GM12878 (cell line): ENCODE data around the gene CLEC4E. TPM values are rescaled to one million over a fixed set of nuclear protein-coding genes. Genes with fewer than 3 reads are reported as not detected.
A peak's percentile ranks its signal among the peaks of the same experiment; 100 is the strongest.

Experiments used
- ATAC-seq: fragments of 200-7000 bp; cut with Tn5 transposase; 3 replicates; pipeline ENCODE4 v1.9.1; 2020; ENCODE audit warnings: mild to moderate bottlenecking, moderate library complexity
- BruUV-seq: library from RNA; stranded (reverse); fragments of 400-500 nt; replicated peaks from 2 replicates; lab custom pipeline; 2021; lab: Mats Ljungman, UMichigan
- CTCF ChIA-PET: fragments of 300-600 bp; sonication (Branson Sonifier 250); formaldehyde crosslinking; extraction: SDS; loops from one replicate; lab custom pipeline; 2021; ENCODE audit warnings: inconsistent platforms; lab: Yijun Ruan, JAX
- POLR2A ChIA-PET: fragments of 350-600 bp; formaldehyde crosslinking; extraction: SDS; loops from one replicate; lab custom pipeline; 2021; ENCODE audit warnings: inconsistent platforms; lab: Charles Lee
- RAD21 ChIA-PET: fragments of 300-600 bp; sonication (Branson Sonifier 250); formaldehyde crosslinking; loops from one replicate; lab custom pipeline; 2023; ENCODE audit warnings: antibody characterized with exemption; ENCODE audit not compliant: unreplicated experiment; lab: Charles Lee
- SMC1A ChIA-PET: fragments of 300-600 bp; sonication (Branson Sonifier 250); formaldehyde crosslinking; loops from one replicate; lab custom pipeline; 2023; ENCODE audit not compliant: unreplicated experiment, uncharacterized antibody; lab: Charles Lee
- DNase-seq: peaks from one replicate; pipeline ENCODE4 v3.0.0-alpha.2; 2011; ENCODE audit warnings: low read depth, low spot score
- FAIRE-seq: peaks from 3 replicates; lab custom pipeline; 2011; peaks lifted over from hg19 to GRCh38; lab: Jason Lieb, UNC
- H2AFZ ChIP-seq: 2 replicates; pipeline ENCODE4 v1.6.0; 2011; ENCODE audit warnings: low read depth, low read length, control low read depth; ENCODE audit not compliant: control insufficient read depth
- H3K27ac ChIP-seq: 2 replicates; pipeline ENCODE4 v1.5.1; 2011; ENCODE audit warnings: control low read depth; ENCODE audit not compliant: control insufficient read depth, insufficient read depth
- H3K27me3 ChIP-seq, 2 experiments: replicated peaks in 1 of 2; 2 replicates each; pipeline versions ENCODE4 v1.6.0 to v1.6.1; 2011; ENCODE audit warnings: low read length in 1 of 2; ENCODE audit not compliant: control insufficient read depth in 2 of 2, insufficient read depth in 2 of 2
- H3K36me3 ChIP-seq, 2 experiments: 2 replicates each; pipeline ENCODE4 v1.5.1; 2011; ENCODE audit warnings: low read length in 1 of 2; ENCODE audit not compliant: control insufficient read depth in 2 of 2, insufficient read depth in 2 of 2
- H3K4me1 ChIP-seq: 2 replicates; pipeline ENCODE4 v1.6.1; 2011; ENCODE audit warnings: mild to moderate bottlenecking, low read length, moderate library complexity, mixed read lengths; ENCODE audit not compliant: control insufficient read depth, insufficient read depth
- H3K4me2 ChIP-seq: 2 replicates; pipeline ENCODE4 v1.6.0; 2011; ENCODE audit warnings: control low read depth; ENCODE audit not compliant: control insufficient read depth, insufficient read depth
- H3K4me3 ChIP-seq: fragments of 200-600 bp; sonication (generic); 2 replicates; pipeline ENCODE4 v1.5.1; 2016
- H3K79me2 ChIP-seq: 2 replicates; pipeline ENCODE4 v1.6.0; 2011; ENCODE audit warnings: low read length; ENCODE audit not compliant: control insufficient read depth, insufficient read depth
- H3K9ac ChIP-seq: 2 replicates; pipeline ENCODE4 v1.8.0; 2011; ENCODE audit warnings: low read length, control low read depth, mixed read lengths; ENCODE audit not compliant: control insufficient read depth, insufficient read depth
- H3K9me3 ChIP-seq: replicated peaks from 3 replicates; pipeline ENCODE4 v1.5.1; 2011; ENCODE audit warnings: mild to moderate bottlenecking, low read length; ENCODE audit not compliant: control insufficient read depth, insufficient read depth
- H4K20me1 ChIP-seq: 2 replicates; pipeline ENCODE4 v1.6.0; 2011; ENCODE audit not compliant: control insufficient read depth, insufficient read depth
- ATF7 ChIP-seq: fragments of 450-650 bp; IDR thresholded peaks from 2 replicates; pipeline ENCODE4 v1.6.1; 2016; ENCODE audit warnings: low read depth, mild to moderate bottlenecking
- CTCF ChIP-seq, 3 experiments: IDR thresholded peaks in 2 of 3; conservative IDR thresholded peaks in 1 of 3; 2 replicates each; pipeline ENCODE4 v1.5.1; 2011; ENCODE audit warnings: low read depth in 3 of 3, low read length in 3 of 3, mild to moderate bottlenecking in 3 of 3, control low read depth in 2 of 3, moderate library complexity in 2 of 3, inconsistent platforms in 1 of 3, mixed read lengths in 1 of 3; ENCODE audit not compliant: control insufficient read depth in 2 of 3, insufficient read depth in 1 of 3; ENCODE audit errors: extremely low read depth in 1 of 3
- DPF2 ChIP-seq: fragments of 450-650 bp; IDR thresholded peaks from 2 replicates; pipeline ENCODE4 v1.6.1; 2017; ENCODE audit warnings: mild to moderate bottlenecking
- FOXM1 ChIP-seq: IDR thresholded peaks from 2 replicates; pipeline ENCODE4 v1.6.1; 2012; ENCODE audit warnings: low read depth, mild to moderate bottlenecking, inconsistent platforms, low read length, moderate library complexity
- IRF4 ChIP-seq: IDR thresholded peaks from 2 replicates; pipeline ENCODE4 v1.6.1; 2011; ENCODE audit warnings: low read depth, low read length
- MYB ChIP-seq: fragments of 150-350 bp; IDR thresholded peaks from 2 replicates; pipeline ENCODE4 v1.6.1; 2014; ENCODE audit warnings: mild to moderate bottlenecking, low read depth, low read length, borderline replicate concordance
- RAD21 ChIP-seq: IDR thresholded peaks from 2 replicates; pipeline ENCODE4 v1.6.1; 2011; ENCODE audit warnings: mild to moderate bottlenecking, low read depth, low read length, moderate library complexity; ENCODE audit not compliant: insufficient read depth
- RCOR1 ChIP-seq: conservative IDR thresholded peaks from 2 replicates; pipeline ENCODE4 v1.6.1; 2012; ENCODE audit warnings: low read depth, low read length, improper control_type of control experiment
- SMARCA5 ChIP-seq: fragments of 450-650 bp; IDR thresholded peaks from 2 replicates; pipeline ENCODE4 v1.6.1; 2017; ENCODE audit warnings: mild to moderate bottlenecking
- SMC3 ChIP-seq: IDR thresholded peaks from 2 replicates; pipeline ENCODE4 v1.6.1; 2011; ENCODE audit warnings: low read length, improper control_type of control experiment, borderline replicate concordance
- YY1 ChIP-seq: IDR thresholded peaks from 2 replicates; pipeline ENCODE4 v1.6.1; 2011; ENCODE audit warnings: low read depth, mild to moderate bottlenecking, low read length
- ZNF687 ChIP-seq: fragments of 450-650 bp; IDR thresholded peaks from 2 replicates; pipeline ENCODE4 v1.6.1; 2017; ENCODE audit warnings: mild to moderate bottlenecking, moderate library complexity
- WGBS: methylation state at CpG from one replicate; pipeline ENCODE4 v1.1.6; 2016; ENCODE audit warnings: low lambda C conversion rate; ENCODE audit not compliant: insufficient replicate concordance, insufficient coverage; ENCODE audit errors: missing lambda C conversion rate; 5-methylcytosine and 5-hydroxymethylcytosine counted together
- in situ Hi-C: fragments of 300-500 bp; cut with MboI; formaldehyde crosslinking; loops from 9 replicates; pipeline ENCODE4 v1.14.3; 2018; ENCODE audit warnings: mixed read lengths
- intact Hi-C: fragments of 100-400 bp; cut with micrococcal nuclease; formaldehyde crosslinking; loops from one replicate; pipeline ENCODE4 v1.14.2; 2022; ENCODE audit not compliant: unreplicated experiment
- polyA plus RNA-seq, 11 experiments: library from polyadenylated mRNA; depleted of rRNA in 4 of 11; unstranded in 6 of 11; stranded (reverse) in 5 of 11; fragments of >200 nt; fragmentation: Nextera tagmentation in 4 of 11; fragmentation: Illumina TruSeq in 1 of 11; extraction: Ambion mirVana in 4 of 11; extraction: Trizol in 1 of 11; gene quantifications; 1 replicate in 1 of 11; 2 replicates in 10 of 11; pipeline versions ENCODE4 v1.2.1 to v1.2.3, GENCODE V29; 2011 to 2016; ENCODE audit warnings: inconsistent platforms in 2 of 11, missing spikeins in 2 of 11, low read depth in 1 of 11
- total RNA-seq, 4 experiments: library from RNA; depleted of rRNA in 3 of 4; stranded (reverse); fragments of >200 nt in 3 of 4; fragmentation: Illumina TruSeq in 1 of 4; extraction: Trizol in 1 of 4; gene quantifications; 2 replicates each; pipeline versions ENCODE4 v1.2.1 to v1.2.3, GENCODE V29; 2013 to 2021

CLEC4E gene
- total and polyA plus RNA-seq, 10 of the 15 experiments (the other 5 are each of a cell fraction or from before 2014, with no cell fraction given): not detected

GRCh38 chr12:8544295-8544694, 3.6 kb upstream of the CLEC4E start:
- ATAC-seq: peak; percentile 93
- 2% methylated on average over 3 of the region's 3 CpGs for WGBS
- in situ Hi-C loops: loop anchor here (25.0 kb wide), 1 partner anchor 343 kb away; no protein-coding TSS in a partner anchor
- ChIA-PET RAD21 (interaction anchor here (0.6 to 2.3 kb wide), 35 partner anchors 15 to 505 kb away, joined by 3 to 47 read pairs (median 4); partner anchors contain the start of genes AICDA and M6PR), CTCF (interaction anchor here (0.5 to 5.7 kb wide), 79 partner anchors 9 to 657 kb away, joined by 3 to 148 read pairs (median 5); partner anchors contain the start of genes A2ML1 and AICDA), POLR2A (interaction anchor here (0.5 kb wide), 1 partner anchor 64 kb away, joined by 4 read pairs; no protein-coding TSS in a partner anchor), SMC1A (interaction anchor here (0.6 to 6.2 kb wide), 38 partner anchors 9 to 505 kb away, joined by 3 to 89 read pairs (median 4); partner anchors contain the start of gene AICDA)
- FAIRE-seq: peak; percentile 18
- Histone ChIP-seq H3K36me3 (no peaks in the 10 kb centered on the region), H3K4me2 (no peak overlapping the region), H3K4me3 (no peak overlapping the region), H2AFZ (no peak overlapping the region), H3K9me3 (no peaks in the 10 kb centered on the region), H3K79me2 (no peaks in the 10 kb centered on the region), H3K9ac (no peak overlapping the region), H3K27me3 (no peaks in the 10 kb centered on the region), H3K27ac (no peak overlapping the region), H4K20me1 (no peaks in the 10 kb centered on the region), H3K4me1 (no peaks in the 10 kb centered on the region)
- peak; percentile 40 for DNase-seq
- intact Hi-C loops: loop anchor here (2.0 to 10.0 kb wide), 7 partner anchors 65 to 501 kb away; partner anchors contain the start of gene A2ML1
- TF ChIP-seq ATF7 (no peak), FOXM1 (no peak), RCOR1 (no peak), IRF4 (no peak), ZNF687 (no peak), DPF2 (no peak), CTCF (IDR thresholded peaks at IDR 0.05 in 2 of 3, conservative IDR thresholded peaks at IDR 0.05 in 1 of 3; ENCODE audit: control insufficient read depth in 2 of 3, extremely low read depth in 1 of 3, insufficient read depth in 1 of 3, low read depth in 3 of 3, low read length in 3 of 3) (peak; percentile 74 to 87 (median 86)), YY1 (peak; percentile 66), SMC3 (peak; percentile 76; the same call in 1 of the 2 replicates), MYB (no peak), SMARCA5 (no peak), RAD21 (peak; percentile 93)
- BruUV-seq: no TSS peak
